Measurements from ENCODE around the gene PTPRF. TPM values are rescaled to one million over a fixed set of nuclear protein-coding genes. Genes with fewer than 3 reads are reported as not detected.

The PTPRF gene
- total RNA-seq, 1 donor from 2014 or later = not detected

DNA sequence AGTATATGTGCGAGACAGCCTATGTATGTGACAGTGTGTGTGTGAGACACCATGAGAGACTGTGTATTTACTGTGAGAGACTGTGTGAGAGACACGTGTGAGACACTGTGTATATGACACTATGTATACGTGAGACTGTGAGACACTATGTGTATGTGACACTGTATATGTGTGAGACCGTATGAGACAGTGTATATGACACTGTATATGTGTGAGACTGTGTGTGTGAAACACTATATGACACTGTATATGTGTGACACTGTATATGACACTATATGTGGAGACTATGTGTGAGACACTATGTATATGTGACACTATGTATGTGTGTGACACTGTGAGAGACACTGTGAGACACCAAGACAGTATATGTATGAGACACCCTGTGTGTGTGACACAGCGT, 66.3 kb downstream of the PTPRF start:
- ATAC-seq (ENCODE audit: low read depth) = no peak
- Mint-ChIP-seq H3K36me3 (ENCODE audit: low read depth) (no peaks in the 10 kb centered on the region), H3K4me3 (no peak overlapping the region), H3K27ac (no peak overlapping the region), H3K27me3 (no peaks in the 10 kb centered on the region), H3K9me3 (no peaks in the 10 kb centered on the region), H3K4me1 (no peaks in the 10 kb centered on the region)
- CTCF ChIA-PET = no interaction called here
- intact Hi-C loops (cut with micrococcal nuclease) = no loop called here
- POLR2A ChIA-PET = no interaction called here
- DNase-seq = no peak
- TF ChIP-seq, protein P1, sequence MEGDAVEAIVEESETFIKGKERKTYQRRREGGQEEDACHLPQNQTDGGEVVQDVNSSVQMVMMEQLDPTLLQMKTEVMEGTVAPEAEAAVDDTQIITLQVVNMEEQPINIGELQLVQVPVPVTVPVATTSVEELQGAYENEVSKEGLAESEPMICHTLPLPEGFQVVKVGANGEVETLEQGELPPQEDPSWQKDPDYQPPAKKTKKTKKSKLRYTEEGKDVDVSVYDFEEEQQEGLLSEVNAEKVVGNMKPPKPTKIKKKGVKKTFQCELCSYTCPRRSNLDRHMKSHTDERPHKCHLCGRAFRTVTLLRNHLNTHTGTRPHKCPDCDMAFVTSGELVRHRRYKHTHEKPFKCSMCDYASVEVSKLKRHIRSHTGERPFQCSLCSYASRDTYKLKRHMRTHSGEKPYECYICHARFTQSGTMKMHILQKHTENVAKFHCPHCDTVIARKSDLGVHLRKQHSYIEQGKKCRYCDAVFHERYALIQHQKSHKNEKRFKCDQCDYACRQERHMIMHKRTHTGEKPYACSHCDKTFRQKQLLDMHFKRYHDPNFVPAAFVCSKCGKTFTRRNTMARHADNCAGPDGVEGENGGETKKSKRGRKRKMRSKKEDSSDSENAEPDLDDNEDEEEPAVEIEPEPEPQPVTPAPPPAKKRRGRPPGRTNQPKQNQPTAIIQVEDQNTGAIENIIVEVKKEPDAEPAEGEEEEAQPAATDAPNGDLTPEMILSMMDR (IDR thresholded peaks at IDR 0.05) = no peak

DNA sequence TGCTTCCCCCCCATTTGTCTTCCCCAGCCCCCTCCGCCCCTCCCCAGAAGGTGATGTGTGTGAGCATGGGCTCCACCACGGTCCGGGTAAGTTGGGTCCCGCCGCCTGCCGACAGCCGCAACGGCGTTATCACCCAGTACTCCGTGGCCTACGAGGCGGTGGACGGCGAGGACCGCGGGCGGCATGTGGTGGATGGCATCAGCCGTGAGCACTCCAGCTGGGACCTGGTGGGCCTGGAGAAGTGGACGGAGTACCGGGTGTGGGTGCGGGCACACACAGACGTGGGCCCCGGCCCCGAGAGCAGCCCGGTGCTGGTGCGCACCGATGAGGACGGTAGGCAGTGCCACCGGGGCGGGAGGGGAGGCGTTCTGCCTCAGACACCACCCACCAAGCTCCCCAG, 67.0 kb downstream of the PTPRF start:
- TF ChIP-seq, protein P1 (IDR thresholded peaks at IDR 0.05) = no peak
- no peaks in the 10 kb centered on the region for H3K36me3 Mint-ChIP-seq (ENCODE audit: low read depth)
- no peaks in the 10 kb centered on the region for H3K27me3 Mint-ChIP-seq
- DNase-seq (no peak), ATAC-seq (ENCODE audit: low read depth) (no peak)
- no peaks in the 10 kb centered on the region for H3K4me1 Mint-ChIP-seq
- no peak overlapping the region for H3K27ac Mint-ChIP-seq
- no peak overlapping the region for H3K4me3 Mint-ChIP-seq
- ChIA-PET CTCF (no interaction called here), POLR2A (no interaction called here)
- H3K9me3 Mint-ChIP-seq = no peaks in the 10 kb centered on the region
- intact Hi-C loops (cut with micrococcal nuclease) = no loop called here

DNA sequence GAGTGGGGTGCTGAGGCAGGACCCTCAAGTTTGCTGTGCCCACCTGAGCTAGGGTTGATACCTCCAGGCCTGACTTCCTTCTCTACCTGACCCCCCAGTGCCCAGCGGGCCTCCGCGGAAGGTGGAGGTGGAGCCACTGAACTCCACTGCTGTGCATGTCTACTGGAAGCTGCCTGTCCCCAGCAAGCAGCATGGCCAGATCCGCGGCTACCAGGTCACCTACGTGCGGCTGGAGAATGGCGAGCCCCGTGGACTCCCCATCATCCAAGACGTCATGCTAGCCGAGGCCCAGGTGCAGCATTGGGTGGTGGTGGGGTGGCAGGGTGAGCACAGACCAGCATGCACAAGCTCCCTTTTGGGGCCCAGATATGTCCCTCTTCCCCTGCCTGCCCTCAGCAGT, 67.9 kb downstream of the PTPRF start:
- no peaks in the 10 kb centered on the region for H3K27me3 Mint-ChIP-seq
- no peaks in the 10 kb centered on the region for H3K36me3 Mint-ChIP-seq (ENCODE audit: low read depth)
- no peak overlapping the region for H3K4me3 Mint-ChIP-seq
- no peak overlapping the region for H3K27ac Mint-ChIP-seq
- intact Hi-C loops (cut with micrococcal nuclease) = no loop called here
- CTCF ChIA-PET = no interaction called here
- POLR2A ChIA-PET = no interaction called here
- no peaks in the 10 kb centered on the region for H3K4me1 Mint-ChIP-seq
- no peak for DNase-seq
- no peak for ATAC-seq (ENCODE audit: low read depth)
- no peaks in the 10 kb centered on the region for H3K9me3 Mint-ChIP-seq
- TF ChIP-seq, protein P1 (IDR thresholded peaks at IDR 0.05) = no peak

DNA sequence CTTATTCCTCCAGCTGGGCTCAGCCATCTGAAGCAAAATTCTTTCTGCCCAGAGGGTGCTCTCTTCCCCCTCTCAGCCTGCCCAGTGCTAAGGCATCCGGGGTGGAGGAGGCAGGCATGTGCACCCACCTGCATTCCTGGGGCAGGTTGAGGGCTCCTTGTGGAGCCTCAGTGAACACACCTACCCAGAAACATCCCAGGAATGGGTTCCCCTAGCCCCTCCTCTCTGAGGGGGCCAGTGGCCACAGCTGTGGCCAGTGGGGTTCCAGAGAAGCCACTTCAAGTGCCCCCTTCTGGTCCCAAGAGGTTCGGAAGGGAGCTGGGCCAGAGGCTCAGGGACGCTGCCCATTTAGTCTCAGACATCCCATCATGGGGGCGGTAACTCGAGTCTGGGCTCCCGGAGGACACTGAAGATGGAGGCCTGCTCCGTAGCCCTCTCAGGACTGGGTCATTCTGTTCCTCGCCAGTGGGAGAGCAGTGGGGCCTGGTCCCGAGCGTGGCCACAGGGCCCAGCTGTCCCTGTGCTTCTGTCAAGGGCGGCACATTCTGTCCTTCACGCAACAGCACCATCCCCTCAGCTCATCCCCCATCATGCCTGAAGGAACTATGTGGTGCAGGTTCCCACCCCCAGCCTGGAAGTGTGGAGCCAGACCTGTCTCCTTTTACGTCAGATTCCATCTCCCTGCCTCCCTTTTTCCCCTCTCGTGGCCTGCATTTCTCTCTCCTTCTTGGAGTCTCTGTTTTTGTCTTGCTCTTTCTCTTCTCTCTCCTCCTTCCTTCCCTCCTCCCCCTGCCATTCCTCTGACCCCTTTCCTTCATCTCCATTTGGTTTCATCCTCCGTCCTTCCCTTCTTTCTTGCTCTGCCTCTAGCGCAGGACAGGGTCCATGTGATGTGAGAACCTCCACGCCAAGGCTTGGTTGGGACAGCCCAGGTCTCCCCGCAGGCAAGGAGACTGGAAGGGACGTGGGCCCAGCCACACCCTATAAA, 69.6 kb downstream of the PTPRF start:
- intact Hi-C loops (cut with micrococcal nuclease) = no loop called here
- H3K4me3 Mint-ChIP-seq = no peak overlapping the region
- TF ChIP-seq, protein P1 (IDR thresholded peaks at IDR 0.05) = no peak

DNA sequence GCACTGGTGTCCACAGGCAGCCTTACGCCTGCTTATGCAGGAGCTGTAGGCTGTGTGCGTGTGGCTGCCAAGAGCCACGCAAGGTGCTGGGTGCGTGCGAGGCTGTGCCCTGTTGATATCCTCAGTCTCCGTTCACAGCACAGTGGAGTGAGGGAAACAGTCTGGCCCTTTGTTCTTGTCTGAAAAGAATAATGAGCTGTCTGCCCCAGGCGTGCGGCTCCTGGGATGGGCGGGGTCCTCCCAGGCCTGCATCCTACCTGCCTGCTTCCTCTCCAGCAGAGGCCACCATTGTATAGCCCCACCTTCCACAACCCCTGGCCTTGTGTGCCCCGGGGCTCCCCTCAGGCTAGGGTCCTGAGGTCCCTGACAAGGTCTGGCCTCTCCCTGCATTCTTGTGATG, 72.3 kb downstream of the PTPRF start:
- DNase-seq (no peak), ATAC-seq (ENCODE audit: low read depth) (no peak)
- intact Hi-C loops (cut with micrococcal nuclease) = no loop called here
- Mint-ChIP-seq H3K27ac (no peak overlapping the region), H3K9me3 (no peaks in the 10 kb centered on the region), H3K4me3 (no peak overlapping the region), H3K4me1 (no peaks in the 10 kb centered on the region), H3K27me3 (no peaks in the 10 kb centered on the region), H3K36me3 (ENCODE audit: low read depth) (no peaks in the 10 kb centered on the region)
- TF ChIP-seq, protein P1 (IDR thresholded peaks at IDR 0.05) = no peak
- ChIA-PET POLR2A (no interaction called here), CTCF (no interaction called here)

More for the DNA sequence above, 69.6 kb downstream of the PTPRF start:
- H3K36me3 Mint-ChIP-seq (ENCODE audit: low read depth) = no peaks in the 10 kb centered on the region
- H3K27ac Mint-ChIP-seq = no peak overlapping the region
- no peak for ATAC-seq (ENCODE audit: low read depth)
- no peaks in the 10 kb centered on the region for H3K4me1 Mint-ChIP-seq
- no peaks in the 10 kb centered on the region for H3K9me3 Mint-ChIP-seq
- POLR2A ChIA-PET = no interaction called here
- CTCF ChIA-PET = no interaction called here
- no peak for DNase-seq
- H3K27me3 Mint-ChIP-seq = no peaks in the 10 kb centered on the region
